ENCODE data around the gene ARL15.

DNA sequence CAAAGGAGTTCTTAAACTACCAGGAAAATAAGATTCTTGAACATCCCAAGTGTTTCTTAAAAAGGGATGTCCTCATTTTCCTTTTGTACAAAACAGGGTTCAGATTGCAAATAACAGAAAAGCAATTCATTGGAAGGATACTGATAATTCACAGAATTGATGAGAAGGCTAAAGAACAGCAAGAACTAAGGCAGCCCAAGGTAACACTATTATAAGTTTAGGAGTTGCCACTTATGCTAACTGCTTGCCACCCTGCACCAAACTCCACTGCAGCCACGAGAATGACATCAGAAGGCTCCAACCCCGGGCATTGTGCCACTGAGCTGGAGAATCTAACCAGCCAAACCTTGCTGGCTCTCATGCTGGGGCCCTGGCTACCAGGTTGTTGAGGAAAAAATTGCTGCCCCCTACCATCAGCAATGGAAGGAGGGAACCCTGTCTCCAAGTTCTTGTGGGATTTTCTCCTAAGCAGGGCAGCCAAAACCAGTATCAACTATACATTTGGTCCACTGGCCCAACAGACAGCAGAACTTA lies 123.4 kb downstream of the ARL15 start:
- TF ChIP-seq, protein P1, sequence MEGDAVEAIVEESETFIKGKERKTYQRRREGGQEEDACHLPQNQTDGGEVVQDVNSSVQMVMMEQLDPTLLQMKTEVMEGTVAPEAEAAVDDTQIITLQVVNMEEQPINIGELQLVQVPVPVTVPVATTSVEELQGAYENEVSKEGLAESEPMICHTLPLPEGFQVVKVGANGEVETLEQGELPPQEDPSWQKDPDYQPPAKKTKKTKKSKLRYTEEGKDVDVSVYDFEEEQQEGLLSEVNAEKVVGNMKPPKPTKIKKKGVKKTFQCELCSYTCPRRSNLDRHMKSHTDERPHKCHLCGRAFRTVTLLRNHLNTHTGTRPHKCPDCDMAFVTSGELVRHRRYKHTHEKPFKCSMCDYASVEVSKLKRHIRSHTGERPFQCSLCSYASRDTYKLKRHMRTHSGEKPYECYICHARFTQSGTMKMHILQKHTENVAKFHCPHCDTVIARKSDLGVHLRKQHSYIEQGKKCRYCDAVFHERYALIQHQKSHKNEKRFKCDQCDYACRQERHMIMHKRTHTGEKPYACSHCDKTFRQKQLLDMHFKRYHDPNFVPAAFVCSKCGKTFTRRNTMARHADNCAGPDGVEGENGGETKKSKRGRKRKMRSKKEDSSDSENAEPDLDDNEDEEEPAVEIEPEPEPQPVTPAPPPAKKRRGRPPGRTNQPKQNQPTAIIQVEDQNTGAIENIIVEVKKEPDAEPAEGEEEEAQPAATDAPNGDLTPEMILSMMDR (IDR thresholded peaks at IDR 0.05), result no peak
- TF ChIP-seq POLR2A (IDR thresholded peaks at IDR 0.05), result no peak

Data from vagina (tissue), 2 donors.